ENCODE measurements around the gene CRHBP.
"Not testable (repeated sequence)": the region's sequence is repeated elsewhere in the genome, so short reads cannot be mapped to it uniquely, and the experiment has no call there.

Gene CRHBP, protein sequence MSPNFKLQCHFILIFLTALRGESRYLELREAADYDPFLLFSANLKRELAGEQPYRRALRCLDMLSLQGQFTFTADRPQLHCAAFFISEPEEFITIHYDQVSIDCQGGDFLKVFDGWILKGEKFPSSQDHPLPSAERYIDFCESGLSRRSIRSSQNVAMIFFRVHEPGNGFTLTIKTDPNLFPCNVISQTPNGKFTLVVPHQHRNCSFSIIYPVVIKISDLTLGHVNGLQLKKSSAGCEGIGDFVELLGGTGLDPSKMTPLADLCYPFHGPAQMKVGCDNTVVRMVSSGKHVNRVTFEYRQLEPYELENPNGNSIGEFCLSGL

DNA sequence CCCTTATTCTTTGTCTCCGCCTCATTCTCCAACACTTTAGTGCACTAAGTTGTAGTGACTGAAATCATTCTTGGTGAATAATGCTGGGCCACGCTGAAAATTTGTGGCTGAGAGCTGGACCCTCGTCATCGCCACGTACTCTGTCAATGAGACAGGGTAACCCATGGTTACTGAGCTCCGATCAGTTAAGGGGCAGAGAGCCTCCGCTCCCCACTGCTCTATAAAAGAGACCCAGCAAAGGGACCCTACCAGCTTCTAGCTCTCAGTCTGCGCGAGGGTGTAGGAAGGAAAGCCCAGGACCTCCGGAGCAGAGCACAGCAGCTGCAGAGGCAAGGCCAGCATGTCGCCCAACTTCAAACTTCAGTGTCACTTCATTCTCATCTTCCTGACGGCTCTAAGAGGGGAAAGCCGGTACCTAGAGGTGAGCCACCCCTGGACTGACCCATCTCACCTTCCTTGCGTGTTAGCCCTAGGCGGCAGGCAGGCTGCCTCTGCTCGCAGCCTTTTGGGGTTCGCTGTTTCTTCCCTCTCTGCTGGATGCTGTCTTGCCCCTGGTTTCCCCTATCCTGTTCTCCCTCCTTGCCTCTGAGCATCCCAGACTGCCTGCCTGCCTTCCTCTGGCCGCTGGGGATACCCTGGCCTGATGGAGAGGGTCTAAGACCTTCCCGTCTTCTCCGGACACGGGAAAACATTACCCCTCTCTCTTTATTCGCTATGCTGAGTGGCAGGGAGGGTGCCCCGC lies at the start of gene CRHBP:
CRHBP (plus strand) TSS at position 251 of the 742 bp plus-strand sequence; CDS start at position 341, 90 bp downstream.
- peak within 1 kb of the TSS; percentile 20 for H3K9ac ChIP-seq (ENCODE audit: low read length)
- 0 out of 2 replicates have a peak, but pooled peaks cover 3% of the 10 kb centered on the region for H3K4me1 ChIP-seq (ENCODE audit: control insufficient read depth, insufficient read depth, low read length)
- H3K9me3 ChIP-seq (ENCODE audit: control insufficient read depth, insufficient read depth, low read depth, low read length), result no peaks in the 10 kb centered on the region
- H3K4me3 ChIP-seq (ENCODE audit: low read depth, low read length), result peak within 1 kb of the TSS; percentile 61
- H3K27me3 ChIP-seq (ENCODE audit: control insufficient read depth, insufficient read depth, low read length), result peaks cover 54% of the 10 kb centered on the region
- H3K27ac ChIP-seq (ENCODE audit: low read depth, low read length), result no peak within 1 kb of the TSS
- H3K36me3 ChIP-seq (ENCODE audit: control insufficient read depth, insufficient read depth, low read length), result no peaks in the 10 kb centered on the region

DNA sequence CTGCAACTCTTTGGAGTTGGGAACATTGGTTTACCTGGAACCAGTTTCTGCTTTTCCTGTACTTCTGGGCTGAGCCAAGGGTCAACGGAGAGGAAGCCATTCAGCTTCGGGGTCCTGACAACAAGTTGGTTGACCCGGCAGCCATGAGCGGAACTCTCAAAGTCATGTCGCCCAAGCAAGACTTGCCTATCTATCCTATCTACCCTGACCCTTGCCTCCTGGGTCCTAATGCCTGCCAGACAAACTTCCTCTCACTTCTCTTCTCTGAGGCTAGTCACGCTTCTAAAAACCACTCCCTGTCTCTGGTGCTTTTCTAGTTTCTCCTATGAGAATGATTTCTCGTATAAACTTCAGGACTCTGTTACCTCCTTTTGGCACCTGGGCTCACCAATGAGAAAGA lies 44.7 kb upstream of the CRHBP start:
- Histone ChIP-seq H3K9me3 (ENCODE audit: control insufficient read depth, insufficient read depth, low read depth, low read length) (no peaks in the 10 kb centered on the region), H3K4me1 (ENCODE audit: control insufficient read depth, insufficient read depth, low read length) (0 out of 2 replicates have a peak, but pooled peaks cover 4% of the 10 kb centered on the region), H3K36me3 (ENCODE audit: control insufficient read depth, insufficient read depth, low read length) (no peaks in the 10 kb centered on the region), H3K4me3 (ENCODE audit: low read depth, low read length) (no peak overlapping the region), H3K27ac (ENCODE audit: low read depth, low read length) (no peak overlapping the region), H3K27me3 (ENCODE audit: control insufficient read depth, insufficient read depth, low read length) (no peaks in the 10 kb centered on the region), H3K9ac (ENCODE audit: low read length) (no peak overlapping the region)

DNA sequence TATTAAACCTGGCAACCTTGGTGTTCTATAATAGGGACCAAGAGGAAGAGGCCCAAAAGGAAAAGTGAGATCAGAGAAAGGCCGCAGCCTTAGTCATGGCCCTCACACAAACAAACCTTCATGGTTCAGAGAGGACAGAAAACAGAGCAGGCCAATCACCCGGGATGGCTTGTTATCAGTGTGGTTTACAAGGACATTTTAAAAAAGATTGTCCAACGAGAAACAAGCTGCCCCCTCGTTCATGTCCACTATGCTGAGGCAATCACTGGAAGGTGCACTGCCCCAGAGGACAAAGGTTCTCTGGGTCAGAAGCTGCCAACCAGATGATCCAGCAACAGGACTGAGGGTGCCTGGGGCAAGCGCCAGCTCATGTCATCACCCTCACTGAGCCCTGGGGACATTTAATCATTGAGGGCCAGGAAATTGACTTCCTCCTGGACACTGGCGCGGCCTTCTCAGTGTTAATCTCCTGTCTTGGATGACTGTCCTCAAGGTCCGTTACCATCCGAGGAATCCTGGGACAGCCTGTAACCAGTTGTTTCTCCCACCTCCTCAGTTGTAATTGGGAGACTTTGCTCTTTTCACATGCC lies 42.4 kb upstream of the CRHBP start:
- not testable (repeated sequence) for H3K27ac ChIP-seq (ENCODE audit: low read depth, low read length); H3K36me3 ChIP-seq (ENCODE audit: control insufficient read depth, insufficient read depth, low read length); H3K4me3 ChIP-seq (ENCODE audit: low read depth, low read length); H3K9me3 ChIP-seq (ENCODE audit: control insufficient read depth, insufficient read depth, low read depth, low read length); H3K4me1 ChIP-seq (ENCODE audit: control insufficient read depth, insufficient read depth, low read length); H3K27me3 ChIP-seq (ENCODE audit: control insufficient read depth, insufficient read depth, low read length); H3K9ac ChIP-seq (ENCODE audit: low read length)

DNA sequence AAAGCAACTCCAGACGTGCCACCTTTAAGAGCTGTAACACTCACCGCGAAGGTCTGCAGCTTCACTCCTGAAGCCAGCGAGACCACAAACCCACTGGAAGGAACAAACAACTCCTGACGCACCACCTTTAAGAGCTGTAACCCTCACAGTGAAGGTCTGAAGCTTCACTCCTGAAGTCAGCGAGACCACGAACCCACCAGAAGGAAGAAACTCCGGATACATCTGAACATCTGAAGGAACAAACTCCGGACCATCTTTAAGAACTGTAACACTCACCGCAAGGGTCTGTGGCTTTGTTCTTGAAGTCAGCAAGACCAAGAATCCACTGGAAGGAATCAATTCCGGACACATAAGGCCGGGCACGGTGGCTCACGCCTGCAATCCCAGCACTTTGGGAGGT lies 38.2 kb upstream of the CRHBP start:
- not testable (repeated sequence) for H3K27me3 ChIP-seq (ENCODE audit: control insufficient read depth, insufficient read depth, low read length); H3K4me1 ChIP-seq (ENCODE audit: control insufficient read depth, insufficient read depth, low read length); H3K36me3 ChIP-seq (ENCODE audit: control insufficient read depth, insufficient read depth, low read length); H3K4me3 ChIP-seq (ENCODE audit: low read depth, low read length); H3K9me3 ChIP-seq (ENCODE audit: control insufficient read depth, insufficient read depth, low read depth, low read length); H3K9ac ChIP-seq (ENCODE audit: low read length); H3K27ac ChIP-seq (ENCODE audit: low read depth, low read length)

DNA sequence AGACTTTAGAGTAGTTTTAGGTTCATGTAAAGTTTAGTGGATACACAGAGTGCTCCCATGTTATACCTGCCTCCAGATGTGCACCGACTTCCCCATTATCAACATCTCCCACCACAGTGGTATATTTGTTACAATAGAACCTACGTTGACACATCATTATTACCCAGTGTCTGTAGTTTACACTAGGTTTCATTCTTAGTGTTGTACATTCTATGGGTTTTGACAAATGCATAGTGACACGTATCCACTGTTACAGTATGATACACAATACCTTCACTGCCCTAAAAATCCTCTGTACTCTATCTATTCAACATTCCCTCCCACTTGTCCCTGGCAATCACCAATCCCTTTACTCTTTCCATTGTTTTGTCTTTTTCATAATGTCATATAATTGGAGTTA lies 34.3 kb upstream of the CRHBP start:
- Histone ChIP-seq H3K9ac (ENCODE audit: low read length) (no peak overlapping the region), H3K4me3 (ENCODE audit: low read depth, low read length) (no peak overlapping the region), H3K36me3 (ENCODE audit: control insufficient read depth, insufficient read depth, low read length) (no peaks in the 10 kb centered on the region), H3K9me3 (ENCODE audit: control insufficient read depth, insufficient read depth, low read depth, low read length) (0 out of 2 replicates have a peak, but pooled peaks cover 4% of the 10 kb centered on the region), H3K27me3 (ENCODE audit: control insufficient read depth, insufficient read depth, low read length) (no peaks in the 10 kb centered on the region), H3K27ac (ENCODE audit: low read depth, low read length) (no peak overlapping the region), H3K4me1 (ENCODE audit: control insufficient read depth, insufficient read depth, low read length) (no peaks in the 10 kb centered on the region)

DNA sequence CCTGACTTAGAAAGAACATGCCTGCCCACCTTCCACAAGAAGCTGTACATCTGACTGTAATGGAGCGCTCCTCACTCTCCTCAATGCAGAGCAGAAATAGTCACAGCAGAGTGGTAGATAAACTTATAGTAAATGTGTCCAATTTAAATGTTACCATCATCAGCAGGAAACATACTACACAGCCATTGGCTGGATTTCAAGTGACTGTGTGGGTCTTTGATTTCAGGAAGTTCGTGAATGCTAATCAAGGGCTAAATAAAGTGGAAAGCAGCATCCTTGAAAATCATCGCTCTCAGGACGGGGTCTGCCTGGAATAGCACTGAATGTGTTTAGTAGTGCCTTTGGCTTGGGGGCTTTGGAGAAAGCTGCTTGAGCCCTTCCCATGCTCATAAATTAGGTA lies 32.4 kb upstream of the CRHBP start:
- Histone ChIP-seq H3K9me3 (ENCODE audit: control insufficient read depth, insufficient read depth, low read depth, low read length) (no peaks in the 10 kb centered on the region), H3K27me3 (ENCODE audit: control insufficient read depth, insufficient read depth, low read length) (no peaks in the 10 kb centered on the region), H3K27ac (ENCODE audit: low read depth, low read length) (no peak overlapping the region), H3K9ac (ENCODE audit: low read length) (no peak overlapping the region), H3K4me1 (ENCODE audit: control insufficient read depth, insufficient read depth, low read length) (no peaks in the 10 kb centered on the region), H3K4me3 (ENCODE audit: low read depth, low read length) (no peak overlapping the region), H3K36me3 (ENCODE audit: control insufficient read depth, insufficient read depth, low read length) (no peaks in the 10 kb centered on the region)

DNA sequence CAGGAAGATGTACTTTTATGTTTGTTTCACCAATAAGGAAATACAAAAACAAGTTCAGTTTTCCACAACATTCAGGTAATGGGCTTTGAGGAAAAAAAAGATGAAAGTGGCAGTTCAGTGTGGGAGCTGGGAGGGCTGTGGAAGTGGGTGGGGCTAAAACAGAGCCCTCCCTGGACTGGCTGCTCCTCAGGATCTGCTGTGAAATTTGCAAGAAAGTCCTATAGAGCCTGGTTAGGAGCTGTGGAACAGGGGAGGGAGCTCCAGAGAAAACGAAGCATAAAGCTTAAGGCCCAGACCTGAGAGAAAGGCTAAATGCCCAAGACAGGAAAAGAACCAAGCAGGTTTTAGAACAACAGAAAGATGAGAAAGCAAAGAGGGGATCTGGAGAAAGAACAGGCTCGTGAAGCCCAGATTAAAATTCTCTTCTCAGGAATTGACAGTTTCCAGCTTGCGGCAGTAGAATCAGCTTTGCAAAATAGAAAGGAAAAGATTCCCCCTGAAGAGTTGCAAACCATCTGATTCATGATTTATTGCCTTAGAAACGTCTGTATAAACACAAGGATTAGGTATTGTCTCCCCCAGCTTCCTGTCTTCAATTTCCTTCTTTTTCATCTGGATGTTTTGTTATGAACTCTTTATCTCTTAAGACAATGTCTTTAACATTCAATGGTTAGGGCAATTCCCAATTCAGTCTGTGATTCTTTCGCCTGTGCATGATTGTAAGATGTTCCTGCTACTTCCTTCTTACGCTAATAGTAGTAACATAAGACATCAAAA lies 26.3 kb upstream of the CRHBP start:
- Histone ChIP-seq H3K9ac (ENCODE audit: low read length) (no peak overlapping the region), H3K27me3 (ENCODE audit: control insufficient read depth, insufficient read depth, low read length) (no peaks in the 10 kb centered on the region), H3K4me1 (ENCODE audit: control insufficient read depth, insufficient read depth, low read length) (peaks cover 13% of the 10 kb centered on the region), H3K9me3 (ENCODE audit: control insufficient read depth, insufficient read depth, low read depth, low read length) (no peaks in the 10 kb centered on the region), H3K27ac (ENCODE audit: low read depth, low read length) (no peak overlapping the region), H3K36me3 (ENCODE audit: control insufficient read depth, insufficient read depth, low read length) (no peaks in the 10 kb centered on the region), H3K4me3 (ENCODE audit: low read depth, low read length) (no peak overlapping the region)

DNA sequence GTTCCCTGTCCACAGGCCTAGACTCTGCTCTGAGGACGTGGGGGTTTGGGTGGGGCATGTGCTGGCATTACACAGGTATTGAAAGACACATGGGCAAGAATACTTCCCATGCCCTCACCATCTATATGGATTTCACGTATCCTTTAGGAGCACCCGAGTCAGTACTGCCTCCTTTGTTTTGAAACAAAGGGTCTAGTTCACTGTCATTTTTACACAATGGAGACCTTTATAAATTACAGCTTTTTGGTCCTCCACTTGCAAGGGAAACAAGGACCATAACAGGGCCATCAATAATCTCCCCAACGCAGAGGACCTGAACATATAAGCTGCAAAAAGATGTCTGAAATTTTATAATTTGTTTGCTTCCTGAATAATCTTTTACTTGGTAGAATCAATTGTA lies 24.9 kb upstream of the CRHBP start:
- Histone ChIP-seq H3K4me3 (ENCODE audit: low read depth, low read length) (no peak overlapping the region), H3K27ac (ENCODE audit: low read depth, low read length) (no peak overlapping the region), H3K9ac (ENCODE audit: low read length) (no peak overlapping the region), H3K36me3 (ENCODE audit: control insufficient read depth, insufficient read depth, low read length) (no peaks in the 10 kb centered on the region), H3K4me1 (ENCODE audit: control insufficient read depth, insufficient read depth, low read length) (peaks cover 13% of the 10 kb centered on the region), H3K27me3 (ENCODE audit: control insufficient read depth, insufficient read depth, low read length) (no peaks in the 10 kb centered on the region), H3K9me3 (ENCODE audit: control insufficient read depth, insufficient read depth, low read depth, low read length) (no peaks in the 10 kb centered on the region)

DNA sequence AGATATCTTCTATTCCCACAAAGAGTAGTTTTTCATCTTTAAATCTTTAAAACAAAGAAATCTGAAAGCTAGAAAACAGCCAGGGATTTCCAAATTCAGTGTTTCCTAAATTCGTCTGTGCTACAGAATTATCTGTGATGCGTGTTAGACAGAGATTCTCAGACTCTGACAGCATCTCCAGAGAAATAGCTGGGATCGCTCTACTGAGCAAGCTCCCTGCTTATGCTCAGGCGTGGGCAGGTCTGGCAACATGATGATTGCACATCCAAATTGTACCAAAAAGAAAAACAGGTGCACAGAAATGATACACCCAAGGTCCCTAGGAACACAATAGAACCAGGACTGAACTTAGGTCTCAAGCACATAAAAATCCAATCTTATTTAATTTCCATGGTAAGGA lies 22.8 kb upstream of the CRHBP start:
- Histone ChIP-seq H3K9ac (ENCODE audit: low read length) (no peak overlapping the region), H3K27me3 (ENCODE audit: control insufficient read depth, insufficient read depth, low read length) (no peaks in the 10 kb centered on the region), H3K4me3 (ENCODE audit: low read depth, low read length) (no peak overlapping the region), H3K36me3 (ENCODE audit: control insufficient read depth, insufficient read depth, low read length) (no peaks in the 10 kb centered on the region), H3K4me1 (ENCODE audit: control insufficient read depth, insufficient read depth, low read length) (peaks cover 13% of the 10 kb centered on the region), H3K27ac (ENCODE audit: low read depth, low read length) (no peak overlapping the region), H3K9me3 (ENCODE audit: control insufficient read depth, insufficient read depth, low read depth, low read length) (0 out of 2 replicates have a peak, but pooled peaks cover 6% of the 10 kb centered on the region)

DNA sequence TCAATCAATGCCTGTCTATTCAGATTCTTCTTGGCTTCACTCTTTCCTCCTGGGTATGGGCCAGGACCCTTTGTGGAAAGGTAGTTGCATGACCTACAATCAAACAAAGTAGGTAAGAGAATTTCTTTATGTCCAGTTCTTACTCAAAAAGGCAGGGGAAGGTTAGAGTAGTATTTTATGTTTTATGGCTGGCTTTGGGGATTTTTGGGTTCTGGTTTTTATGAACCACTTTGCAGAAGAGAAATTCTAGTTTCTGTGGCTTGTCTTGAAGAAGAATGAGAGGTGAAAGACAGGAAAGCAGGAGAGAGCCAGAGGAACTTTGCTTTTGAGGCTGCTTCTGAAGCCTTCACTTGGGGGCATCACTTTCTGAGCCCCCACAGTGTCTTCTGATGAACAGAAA lies 14.7 kb upstream of the CRHBP start:
- no peaks in the 10 kb centered on the region for H3K36me3 ChIP-seq (ENCODE audit: control insufficient read depth, insufficient read depth, low read length)
- H3K27me3 ChIP-seq (ENCODE audit: control insufficient read depth, insufficient read depth, low read length), result no peaks in the 10 kb centered on the region
- no peak overlapping the region for H3K9ac ChIP-seq (ENCODE audit: low read length)
- H3K4me3 ChIP-seq (ENCODE audit: low read depth, low read length), result no peak overlapping the region
- H3K4me1 ChIP-seq (ENCODE audit: control insufficient read depth, insufficient read depth, low read length), result no peaks in the 10 kb centered on the region
- no peak overlapping the region for H3K27ac ChIP-seq (ENCODE audit: low read depth, low read length)
- H3K9me3 ChIP-seq (ENCODE audit: control insufficient read depth, insufficient read depth, low read depth, low read length), result 0 out of 2 replicates have a peak, but pooled peaks cover 6% of the 10 kb centered on the region
